Neural cell (in vitro differentiated cells): ENCODE measurements around the gene RFX2.

ENCODE experiments used
- EZH2 ChIP-seq: fragments of 200-600, 300-800 bp; shearing (Covaris generic), sonication (generic); IDR thresholded peaks from 2 replicates; pipeline ENCODE4 v1.6.1; 2014; ENCODE audit warnings: antibody characterized with exemption, low read length, borderline replicate concordance, mild to moderate bottlenecking; ENCODE audit not compliant: insufficient read depth, poor library complexity, severe bottlenecking
- POLR2AphosphoS5 ChIP-seq: IDR thresholded peaks from 2 replicates; pipeline ENCODE4 v1.6.1; 2012
- RAD21 ChIP-seq: fragments of 450-650 bp; conservative IDR thresholded peaks from 2 replicates; pipeline ENCODE4 v1.6.1; 2014; ENCODE audit warnings: antibody characterized with exemption, mild to moderate bottlenecking, moderate library complexity
- SMC3 ChIP-seq: fragments of 450-650 bp; conservative IDR thresholded peaks from 2 replicates; pipeline ENCODE4 v1.6.1; 2014; ENCODE audit warnings: antibody characterized with exemption, mild to moderate bottlenecking, moderate library complexity; ENCODE audit not compliant: poor library complexity
- TF ChIP-seq, protein P1 (sequence below): fragments of 450-650 bp; IDR thresholded peaks from 2 replicates; pipeline ENCODE4 v1.5.1; 2014; ENCODE audit warnings: antibody characterized with exemption, mild to moderate bottlenecking, moderate library complexity; ENCODE audit not compliant: poor library complexity, severe bottlenecking
- TF ChIP-seq, protein P2 (sequence below): IDR thresholded peaks from 2 replicates; pipeline ENCODE4 v1.6.1; 2012; ENCODE audit warnings: borderline replicate concordance

DNA sequence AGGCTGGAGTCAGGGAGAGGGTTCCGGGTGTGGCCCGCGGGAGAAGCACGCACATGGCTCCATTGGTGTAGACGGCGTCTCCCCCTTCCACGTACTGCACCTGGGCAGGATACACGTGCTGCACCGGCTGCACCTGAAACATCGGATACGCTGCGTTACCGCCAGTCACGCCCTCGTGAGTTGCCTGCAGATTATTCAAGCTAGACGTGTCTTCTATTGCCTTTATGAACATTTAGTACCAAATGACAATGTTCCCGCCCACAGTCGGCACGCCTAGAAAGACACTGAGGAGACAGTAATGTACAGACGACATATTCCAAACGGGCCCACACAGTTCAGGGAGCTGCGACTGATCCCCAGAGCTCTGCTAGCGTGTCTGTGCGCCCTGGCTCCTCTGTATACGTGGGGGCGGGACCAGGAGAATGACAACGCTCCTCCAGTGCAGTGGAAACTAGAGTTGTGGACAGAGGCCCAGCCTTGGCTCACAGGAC lies 68.3 kb downstream of the RFX2 start:
- no peak for TF ChIP-seq POLR2AphosphoS5
- TF ChIP-seq, protein P1, sequence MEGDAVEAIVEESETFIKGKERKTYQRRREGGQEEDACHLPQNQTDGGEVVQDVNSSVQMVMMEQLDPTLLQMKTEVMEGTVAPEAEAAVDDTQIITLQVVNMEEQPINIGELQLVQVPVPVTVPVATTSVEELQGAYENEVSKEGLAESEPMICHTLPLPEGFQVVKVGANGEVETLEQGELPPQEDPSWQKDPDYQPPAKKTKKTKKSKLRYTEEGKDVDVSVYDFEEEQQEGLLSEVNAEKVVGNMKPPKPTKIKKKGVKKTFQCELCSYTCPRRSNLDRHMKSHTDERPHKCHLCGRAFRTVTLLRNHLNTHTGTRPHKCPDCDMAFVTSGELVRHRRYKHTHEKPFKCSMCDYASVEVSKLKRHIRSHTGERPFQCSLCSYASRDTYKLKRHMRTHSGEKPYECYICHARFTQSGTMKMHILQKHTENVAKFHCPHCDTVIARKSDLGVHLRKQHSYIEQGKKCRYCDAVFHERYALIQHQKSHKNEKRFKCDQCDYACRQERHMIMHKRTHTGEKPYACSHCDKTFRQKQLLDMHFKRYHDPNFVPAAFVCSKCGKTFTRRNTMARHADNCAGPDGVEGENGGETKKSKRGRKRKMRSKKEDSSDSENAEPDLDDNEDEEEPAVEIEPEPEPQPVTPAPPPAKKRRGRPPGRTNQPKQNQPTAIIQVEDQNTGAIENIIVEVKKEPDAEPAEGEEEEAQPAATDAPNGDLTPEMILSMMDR, result no peak
- TF ChIP-seq, protein P2, sequence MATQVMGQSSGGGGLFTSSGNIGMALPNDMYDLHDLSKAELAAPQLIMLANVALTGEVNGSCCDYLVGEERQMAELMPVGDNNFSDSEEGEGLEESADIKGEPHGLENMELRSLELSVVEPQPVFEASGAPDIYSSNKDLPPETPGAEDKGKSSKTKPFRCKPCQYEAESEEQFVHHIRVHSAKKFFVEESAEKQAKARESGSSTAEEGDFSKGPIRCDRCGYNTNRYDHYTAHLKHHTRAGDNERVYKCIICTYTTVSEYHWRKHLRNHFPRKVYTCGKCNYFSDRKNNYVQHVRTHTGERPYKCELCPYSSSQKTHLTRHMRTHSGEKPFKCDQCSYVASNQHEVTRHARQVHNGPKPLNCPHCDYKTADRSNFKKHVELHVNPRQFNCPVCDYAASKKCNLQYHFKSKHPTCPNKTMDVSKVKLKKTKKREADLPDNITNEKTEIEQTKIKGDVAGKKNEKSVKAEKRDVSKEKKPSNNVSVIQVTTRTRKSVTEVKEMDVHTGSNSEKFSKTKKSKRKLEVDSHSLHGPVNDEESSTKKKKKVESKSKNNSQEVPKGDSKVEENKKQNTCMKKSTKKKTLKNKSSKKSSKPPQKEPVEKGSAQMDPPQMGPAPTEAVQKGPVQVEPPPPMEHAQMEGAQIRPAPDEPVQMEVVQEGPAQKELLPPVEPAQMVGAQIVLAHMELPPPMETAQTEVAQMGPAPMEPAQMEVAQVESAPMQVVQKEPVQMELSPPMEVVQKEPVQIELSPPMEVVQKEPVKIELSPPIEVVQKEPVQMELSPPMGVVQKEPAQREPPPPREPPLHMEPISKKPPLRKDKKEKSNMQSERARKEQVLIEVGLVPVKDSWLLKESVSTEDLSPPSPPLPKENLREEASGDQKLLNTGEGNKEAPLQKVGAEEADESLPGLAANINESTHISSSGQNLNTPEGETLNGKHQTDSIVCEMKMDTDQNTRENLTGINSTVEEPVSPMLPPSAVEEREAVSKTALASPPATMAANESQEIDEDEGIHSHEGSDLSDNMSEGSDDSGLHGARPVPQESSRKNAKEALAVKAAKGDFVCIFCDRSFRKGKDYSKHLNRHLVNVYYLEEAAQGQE, result no peak
- TF ChIP-seq EZH2, result no peak
- no peak for TF ChIP-seq SMC3
- TF ChIP-seq RAD21, result no peak
